Nephron progenitor cell (in vitro differentiated cells): Measurements from ENCODE around the gene RNF130.

Source experiments
- DNase-seq: peaks from one replicate; pipeline ENCODE4 v3.0.0; 2021
- H3K27ac Mint-ChIP-seq: 2 replicates; pipeline ENCODE4 v1.8.0; 2021; ENCODE audit warnings: mild to moderate bottlenecking, moderate library complexity, mixed read lengths
- H3K27me3 Mint-ChIP-seq: 2 replicates; pipeline ENCODE4 v1.8.0; 2021; ENCODE audit warnings: mild to moderate bottlenecking, low read depth, mixed read lengths; ENCODE audit not compliant: poor library complexity
- H3K36me3 Mint-ChIP-seq: 2 replicates; pipeline ENCODE4 v1.8.0; 2021; ENCODE audit warnings: low read depth, mixed read lengths
- H3K4me1 Mint-ChIP-seq: 2 replicates; pipeline ENCODE4 v1.8.0; 2021; ENCODE audit warnings: mixed read lengths
- H3K4me3 Mint-ChIP-seq: 2 replicates; pipeline ENCODE4 v1.8.0; 2021; ENCODE audit warnings: mild to moderate bottlenecking, moderate library complexity, mixed read lengths
- H3K9me3 Mint-ChIP-seq: 2 replicates; pipeline ENCODE4 v1.8.0; 2021; ENCODE audit warnings: mild to moderate bottlenecking, moderate library complexity, mixed read lengths
- CTCF ChIP-seq: fragments of 200-600 bp; sonication (generic); IDR thresholded peaks from 2 replicates; pipeline ENCODE4 v1.5.0; 2021; ENCODE audit warnings: antibody characterized with exemption

The RNF130 gene

DNA sequence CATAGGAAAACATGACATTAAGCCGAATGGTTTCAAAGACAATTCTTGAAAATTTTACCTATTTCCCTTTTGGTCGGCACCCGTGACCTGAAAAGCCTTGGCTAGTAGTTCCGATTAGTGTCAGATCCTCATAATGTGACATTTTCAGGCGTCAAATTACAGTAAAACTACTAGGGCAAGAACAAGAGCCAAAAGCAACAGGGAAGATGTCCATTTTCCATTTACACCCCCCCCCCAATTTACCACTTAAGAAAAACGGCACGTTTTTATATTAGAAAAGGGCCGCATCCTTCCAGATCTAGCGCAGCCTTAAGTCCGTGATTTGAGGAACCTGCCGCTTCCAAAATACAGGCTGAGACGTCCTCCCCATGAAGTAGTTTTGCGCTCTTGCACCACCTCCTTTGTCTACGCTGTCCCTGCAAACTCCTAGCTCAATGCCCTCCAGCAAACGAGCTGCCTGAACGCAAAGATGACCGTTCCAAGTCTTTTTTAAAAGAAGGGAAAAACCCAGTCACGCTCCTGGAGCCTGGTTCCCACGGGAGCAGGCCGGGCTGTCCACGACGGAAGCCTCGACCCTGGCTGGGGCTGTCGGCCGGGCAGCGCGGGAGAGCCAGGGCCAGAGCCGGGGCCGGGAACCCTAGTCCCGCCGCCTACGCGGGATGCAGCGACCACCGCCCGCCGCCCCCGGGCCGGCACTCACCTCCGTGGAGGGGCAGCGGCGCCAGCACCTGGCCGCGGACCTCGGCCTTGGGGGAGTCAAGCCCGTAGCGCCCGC, 616 bp downstream of the RNF130 start:
- Mint-ChIP-seq H3K27me3 (peaks cover 23% of the 10 kb centered on the region), H3K36me3 (peaks cover 13% of the 10 kb centered on the region), H3K4me3 (peak overlapping the region; percentile 98), H3K9me3 (peaks cover 25% of the 10 kb centered on the region), H3K4me1 (peaks cover 33% of the 10 kb centered on the region), H3K27ac (peak overlapping the region; percentile 97)
- no peak for DNase-seq
- TF ChIP-seq CTCF = no peak

GRCh38 chr5:180069589-180070247, 1.8 kb downstream of the RNF130 start:
- Mint-ChIP-seq H3K4me1 (peaks cover 33% of the 10 kb centered on the region), H3K27me3 (peaks cover 19% of the 10 kb centered on the region), H3K36me3 (peaks cover 24% of the 10 kb centered on the region), H3K27ac (no peak overlapping the region), H3K4me3 (peak overlapping the region; percentile 98), H3K9me3 (peaks cover 36% of the 10 kb centered on the region)
- no peak for TF ChIP-seq CTCF
- no peak for DNase-seq

DNA sequence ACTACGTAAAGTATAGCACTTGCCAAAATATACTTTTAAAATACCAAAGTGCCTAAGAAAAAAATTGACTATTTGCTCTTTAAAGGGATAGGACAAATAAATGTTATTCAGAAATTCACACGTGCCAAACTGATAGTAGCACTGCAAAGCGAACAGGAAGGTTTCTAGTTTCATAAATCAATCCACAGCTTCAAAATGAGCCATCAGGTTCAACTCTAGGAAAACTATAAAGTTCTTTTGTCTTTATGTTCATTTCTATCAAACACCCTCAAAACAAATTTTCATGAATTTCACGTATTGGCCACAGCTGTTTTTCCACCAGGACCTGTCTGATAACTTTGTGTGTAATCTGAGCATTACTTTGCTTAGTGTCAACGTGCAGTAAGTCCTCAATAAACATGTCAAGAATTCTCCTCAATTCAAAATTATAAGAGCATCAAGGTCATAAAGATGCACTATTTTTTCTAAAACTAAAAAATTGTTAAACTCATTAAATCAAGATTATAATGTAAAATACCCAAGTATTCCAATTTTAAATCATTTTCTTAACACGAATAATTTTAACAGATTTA, 3.0 kb downstream of the RNF130 start:
- no peak for TF ChIP-seq CTCF
- peak overlapping the region; percentile 1 for H3K27ac Mint-ChIP-seq
- peak overlapping the region; percentile 98 for H3K4me3 Mint-ChIP-seq
- H3K4me1 Mint-ChIP-seq = peaks cover 34% of the 10 kb centered on the region
- H3K36me3 Mint-ChIP-seq = peaks cover 35% of the 10 kb centered on the region
- no peak for DNase-seq
- peaks cover 44% of the 10 kb centered on the region for H3K9me3 Mint-ChIP-seq
- H3K27me3 Mint-ChIP-seq = peaks cover 16% of the 10 kb centered on the region

GRCh38 chr5:180067986-180068385, 3.6 kb downstream of the RNF130 start:
- peak overlapping the region; percentile 1 for H3K27ac Mint-ChIP-seq
- no peak for DNase-seq
- H3K4me3 Mint-ChIP-seq = peak overlapping the region; percentile 98
- peaks cover 44% of the 10 kb centered on the region for H3K9me3 Mint-ChIP-seq
- peaks cover 14% of the 10 kb centered on the region for H3K27me3 Mint-ChIP-seq
- peaks cover 41% of the 10 kb centered on the region for H3K36me3 Mint-ChIP-seq
- no peak for TF ChIP-seq CTCF
- peaks cover 40% of the 10 kb centered on the region for H3K4me1 Mint-ChIP-seq

GRCh38 chr5:180060192-180060591, 11.4 kb downstream of the RNF130 start:
- no peak for DNase-seq
- Mint-ChIP-seq H3K4me1 (peaks cover 31% of the 10 kb centered on the region), H3K36me3 (peaks cover 87% of the 10 kb centered on the region)

More at GRCh38 chr5:180060192-180060591, 11.4 kb downstream of the RNF130 start:
- peaks cover 69% of the 10 kb centered on the region for H3K9me3 Mint-ChIP-seq
- no peak overlapping the region for H3K27ac Mint-ChIP-seq
- peaks cover 4% of the 10 kb centered on the region for H3K27me3 Mint-ChIP-seq
- no peak for TF ChIP-seq CTCF
- no peak overlapping the region for H3K4me3 Mint-ChIP-seq
